GM21381 (cell line): Measurements from ENCODE around the gene DOK5.
"Not testable (repeated sequence)": the region's sequence is repeated elsewhere in the genome, so short reads cannot be mapped to it uniquely, and the experiment has no call there.

Experiments used
- ATAC-seq: cut with Tn5 transposase; IDR thresholded peaks from one replicate; pipeline ENCODE4 v1.9.1; 2021; ENCODE audit warnings: mild to moderate bottlenecking, moderate library complexity; ENCODE audit not compliant: unreplicated experiment

The DOK5 gene

GRCh38 chr20:54469952-54470351 lies 5.4 kb upstream of the DOK5 start:
- ATAC-seq = no peak

- no peak for ATAC-seq
Observed at GRCh38 chr20:54470697-54471096, 4.7 kb upstream of the DOK5 start.

- no peak for ATAC-seq
Observed at GRCh38 chr20:54472607-54473006, 2.8 kb upstream of the DOK5 start.

- no peak for ATAC-seq
Observed at GRCh38 chr20:54473340-54473739, 2.1 kb upstream of the DOK5 start.

- ATAC-seq = no peak
Observed at GRCh38 chr20:54474046-54474445, 1.3 kb upstream of the DOK5 start.

- no peak for ATAC-seq
Observed at GRCh38 chr20:54474866-54475265, 527 bp upstream of the DOK5 start.

- no peak for ATAC-seq
Observed at GRCh38 chr20:54476169-54477009, 996 bp downstream of the DOK5 start.

GRCh38 chr20:54477191-54477955 lies 2.0 kb downstream of the DOK5 start:
- no peak for ATAC-seq

GRCh38 chr20:54479138-54479906 lies 3.9 kb downstream of the DOK5 start:
- no peak for ATAC-seq

- not testable (repeated sequence) for ATAC-seq
Observed at GRCh38 chr20:54479937-54480336, 4.5 kb downstream of the DOK5 start.

GRCh38 chr20:54481442-54481841 lies 6.0 kb downstream of the DOK5 start:
- no peak for ATAC-seq

GRCh38 chr20:54485631-54486030 lies 10.2 kb downstream of the DOK5 start:
- no peak for ATAC-seq

GRCh38 chr20:54486585-54486984 lies 11.2 kb downstream of the DOK5 start:
- ATAC-seq = no peak

- ATAC-seq = no peak
Observed at GRCh38 chr20:54488442-54488841, 13.0 kb downstream of the DOK5 start.

- no peak for ATAC-seq
Observed at GRCh38 chr20:54491506-54491905, 16.1 kb downstream of the DOK5 start.

- no peak for ATAC-seq
Observed at GRCh38 chr20:54494303-54495006, 19.1 kb downstream of the DOK5 start.

- ATAC-seq = no peak
Observed at GRCh38 chr20:54497931-54498718, 22.7 kb downstream of the DOK5 start.

GRCh38 chr20:54499111-54499510 lies 23.7 kb downstream of the DOK5 start:
- no peak for ATAC-seq

- no peak for ATAC-seq
Observed at GRCh38 chr20:54502179-54502578, 26.8 kb downstream of the DOK5 start.

GRCh38 chr20:54506643-54507042 lies 31.2 kb downstream of the DOK5 start:
- ATAC-seq = no peak
